Trophoblast cell (in vitro differentiated cells and primary cell): ENCODE data around the gene NRG2.

Experiments
- DNase-seq, 2 donors: peaks; one replicate each; pipeline ENCODE4 v3.0.0-alpha.2; 2016
- H2AFZ ChIP-seq: 2 replicates; pipeline ENCODE4 v1.6.1; 2013; ENCODE audit warnings: low read length, moderate library complexity, mild to moderate bottlenecking; ENCODE audit not compliant: insufficient read depth, poor library complexity
- H2AK5ac ChIP-seq: 2 replicates; pipeline ENCODE4 v1.6.1; 2013; ENCODE audit warnings: mild to moderate bottlenecking, low read length
- H2BK120ac ChIP-seq: 2 replicates; pipeline ENCODE4 v1.6.1; 2013; ENCODE audit warnings: low read length, mild to moderate bottlenecking, moderate library complexity; ENCODE audit not compliant: insufficient read depth, poor library complexity
- H2BK12ac ChIP-seq: 2 replicates; pipeline ENCODE4 v1.6.1; 2013; ENCODE audit warnings: mild to moderate bottlenecking, low read length, moderate library complexity
- H2BK5ac ChIP-seq: 2 replicates; pipeline ENCODE4 v1.6.1; 2013; ENCODE audit warnings: low read length, low read depth, moderate library complexity, mild to moderate bottlenecking; ENCODE audit not compliant: poor library complexity
- H3K14ac ChIP-seq: 2 replicates; pipeline ENCODE4 v1.6.1; 2013; ENCODE audit warnings: mild to moderate bottlenecking, low read length
- H3K18ac ChIP-seq: 2 replicates; pipeline ENCODE4 v1.6.1; 2013; ENCODE audit warnings: mild to moderate bottlenecking, low read length
- H3K23ac ChIP-seq: 2 replicates; pipeline ENCODE4 v1.6.1; 2013; ENCODE audit warnings: low read length
- H3K27ac ChIP-seq: 2 replicates; pipeline ENCODE4 v1.5.1; 2013; ENCODE audit warnings: low read depth, mild to moderate bottlenecking, inconsistent platforms, low read length, moderate library complexity
- H3K27me3 ChIP-seq: 2 replicates; pipeline ENCODE4 v1.6.1; 2013; ENCODE audit warnings: inconsistent platforms, mild to moderate bottlenecking, low read length, moderate library complexity; ENCODE audit not compliant: insufficient read depth
- H3K36me3 ChIP-seq, 2 experiments: 1 replicate in 1 of 2; 2 replicates in 1 of 2; pipeline ENCODE4 v1.6.1; 2013; ENCODE audit warnings: low read length in 2 of 2, mild to moderate bottlenecking in 2 of 2, moderate library complexity in 1 of 2; ENCODE audit not compliant: insufficient read depth in 2 of 2, control insufficient read depth in 1 of 2
- H3K4ac ChIP-seq: 2 replicates; pipeline ENCODE4 v1.6.1; 2013; ENCODE audit warnings: low read depth, mild to moderate bottlenecking, low read length, moderate library complexity
- H3K4me1 ChIP-seq, 2 experiments: 1 replicate in 1 of 2; 2 replicates in 1 of 2; pipeline ENCODE4 v1.6.1; 2013; ENCODE audit warnings: low read length in 2 of 2, mild to moderate bottlenecking in 2 of 2, moderate library complexity in 1 of 2; ENCODE audit not compliant: insufficient read depth in 2 of 2, control insufficient read depth in 1 of 2
- H3K4me2 ChIP-seq: 2 replicates; pipeline ENCODE4 v1.6.1; 2013; ENCODE audit warnings: inconsistent platforms, mild to moderate bottlenecking, low read length, moderate library complexity
- H3K4me3 ChIP-seq: 2 replicates; pipeline ENCODE4 v1.5.1; 2013; ENCODE audit warnings: mild to moderate bottlenecking, low read depth, low read length, inconsistent platforms
- H3K79me1 ChIP-seq: one replicate; pipeline ENCODE4 v1.6.1; 2013; ENCODE audit warnings: low read length
- H3K79me2 ChIP-seq: 2 replicates; pipeline ENCODE4 v1.6.1; 2013; ENCODE audit warnings: low read length, mild to moderate bottlenecking; ENCODE audit not compliant: control insufficient read depth, insufficient read depth, poor library complexity
- H3K9ac ChIP-seq: 2 replicates; pipeline ENCODE4 v1.6.1; 2013; ENCODE audit warnings: mild to moderate bottlenecking, low read length
- H3K9me3 ChIP-seq: 2 replicates; pipeline ENCODE4 v1.6.1; 2013; ENCODE audit warnings: low read depth, mild to moderate bottlenecking, control low read depth, inconsistent platforms, low read length; ENCODE audit not compliant: insufficient read depth
- H4K12ac ChIP-seq: 2 replicates; pipeline ENCODE4 v1.6.1; 2013; ENCODE audit warnings: low read depth, mild to moderate bottlenecking, low read length, moderate library complexity
- H4K8ac ChIP-seq: 2 replicates; pipeline ENCODE4 v1.6.1; 2013; ENCODE audit warnings: low read depth, mild to moderate bottlenecking, low read length, moderate library complexity
- H4K91ac ChIP-seq: one replicate; pipeline ENCODE4 v1.6.1; 2013; ENCODE audit warnings: low read depth, mild to moderate bottlenecking, low read length, moderate library complexity
- WGBS: extraction: QIAGEN DNeasy Blood & Tissue Kit; methylation state at CpG from one replicate; pipeline ENCODE4 v1.1.7; 2013; ENCODE audit warnings: missing lambda C conversion rate; ENCODE audit not compliant: insufficient read length, insufficient coverage; ENCODE audit errors: extremely low coverage; 5-methylcytosine and 5-hydroxymethylcytosine counted together

Gene NRG2

DNA sequence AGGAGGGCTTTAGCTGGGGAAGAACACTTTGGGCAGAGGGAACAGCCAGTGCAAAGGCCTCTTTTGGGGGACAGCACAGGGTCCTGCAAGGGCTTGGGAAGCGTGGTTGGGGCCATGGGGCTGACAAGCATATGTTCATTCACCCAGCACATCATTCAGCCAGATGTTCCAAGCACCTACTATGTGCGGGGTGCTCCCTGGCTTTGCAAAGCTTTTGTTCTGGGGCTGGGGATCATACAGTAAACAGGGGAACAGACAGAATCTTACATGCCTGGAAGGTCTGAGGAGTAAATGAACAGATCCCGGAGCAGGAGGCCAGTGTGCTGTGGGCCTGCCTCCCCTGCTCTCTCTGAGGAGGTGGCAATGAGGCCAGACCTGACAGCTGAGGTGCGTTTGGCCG lies 230.8 kb downstream of the NRG2 start:
- H3K79me1 ChIP-seq, result no peaks in the 10 kb centered on the region
- H3K4me2 ChIP-seq, result no peak overlapping the region
- H3K27ac ChIP-seq, result no peak overlapping the region
- no peak overlapping the region for H3K23ac ChIP-seq
- H4K12ac ChIP-seq, result no peak overlapping the region
- H3K79me2 ChIP-seq, result no peaks in the 10 kb centered on the region
- no peak overlapping the region for H3K4ac ChIP-seq
- H3K36me3 ChIP-seq, result no peaks in the 10 kb centered on the region
- no peak for DNase-seq
- no CpG with 5 or more reads among the region's 5 CpGs for WGBS
- H2AFZ ChIP-seq, result no peak overlapping the region
- no peak overlapping the region for H3K9ac ChIP-seq
- no peak overlapping the region for H3K4me3 ChIP-seq
- H2BK120ac ChIP-seq, result no peak overlapping the region
- H2BK12ac ChIP-seq, result no peak overlapping the region
- no peak overlapping the region for H4K8ac ChIP-seq
- H3K27me3 ChIP-seq, result no peaks in the 10 kb centered on the region
- H3K9me3 ChIP-seq, result no peaks in the 10 kb centered on the region
- H4K91ac ChIP-seq, result no peak overlapping the region
- H3K14ac ChIP-seq, result no peak overlapping the region
- no peak overlapping the region for H2BK5ac ChIP-seq
- H3K18ac ChIP-seq, result no peak overlapping the region
- no peak overlapping the region for H2AK5ac ChIP-seq
- peaks cover 0 to 4% of the 10 kb centered on the region in 2 experiments for H3K4me1 ChIP-seq

DNA sequence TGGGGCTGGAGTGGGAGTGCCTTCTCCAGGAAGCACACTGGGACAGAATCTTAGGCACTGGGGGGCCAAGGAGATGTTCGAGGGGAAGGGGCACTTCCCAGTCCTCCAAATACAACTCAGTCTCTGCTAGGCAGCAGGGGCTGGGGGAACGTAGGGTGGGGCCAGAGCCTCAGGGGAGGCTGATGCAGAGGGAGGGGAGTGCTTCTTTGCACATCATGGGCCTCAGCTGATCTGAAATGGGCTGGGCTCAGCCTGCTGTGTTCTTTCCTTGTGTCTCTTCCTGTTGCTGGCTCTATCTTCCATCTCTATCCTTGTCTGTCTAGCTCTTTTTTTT lies 231.9 kb downstream of the NRG2 start:
- Histone ChIP-seq H3K4ac (no peak overlapping the region), H4K8ac (no peak overlapping the region), H3K23ac (no peak overlapping the region), H3K4me2 (no peak overlapping the region), H3K9ac (no peak overlapping the region), H3K18ac (no peak overlapping the region), H4K91ac (no peak overlapping the region), H3K9me3 (no peaks in the 10 kb centered on the region), H3K36me3 (no peaks in the 10 kb centered on the region), H3K79me1 (no peaks in the 10 kb centered on the region), H2AK5ac (no peak overlapping the region), H2AFZ (no peak overlapping the region), H4K12ac (no peak overlapping the region), H3K4me1 (peaks cover 0 to 4% of the 10 kb centered on the region in 2 experiments), H3K4me3 (no peak overlapping the region), H2BK5ac (no peak overlapping the region), H2BK12ac (no peak overlapping the region), H3K14ac (no peak overlapping the region), H3K79me2 (no peaks in the 10 kb centered on the region), H3K27ac (no peak overlapping the region), H3K27me3 (no peaks in the 10 kb centered on the region), H2BK120ac (no peak overlapping the region)
- DNase-seq, result no peak
- WGBS, result no CpG with 5 or more reads among the region's 2 CpGs

DNA sequence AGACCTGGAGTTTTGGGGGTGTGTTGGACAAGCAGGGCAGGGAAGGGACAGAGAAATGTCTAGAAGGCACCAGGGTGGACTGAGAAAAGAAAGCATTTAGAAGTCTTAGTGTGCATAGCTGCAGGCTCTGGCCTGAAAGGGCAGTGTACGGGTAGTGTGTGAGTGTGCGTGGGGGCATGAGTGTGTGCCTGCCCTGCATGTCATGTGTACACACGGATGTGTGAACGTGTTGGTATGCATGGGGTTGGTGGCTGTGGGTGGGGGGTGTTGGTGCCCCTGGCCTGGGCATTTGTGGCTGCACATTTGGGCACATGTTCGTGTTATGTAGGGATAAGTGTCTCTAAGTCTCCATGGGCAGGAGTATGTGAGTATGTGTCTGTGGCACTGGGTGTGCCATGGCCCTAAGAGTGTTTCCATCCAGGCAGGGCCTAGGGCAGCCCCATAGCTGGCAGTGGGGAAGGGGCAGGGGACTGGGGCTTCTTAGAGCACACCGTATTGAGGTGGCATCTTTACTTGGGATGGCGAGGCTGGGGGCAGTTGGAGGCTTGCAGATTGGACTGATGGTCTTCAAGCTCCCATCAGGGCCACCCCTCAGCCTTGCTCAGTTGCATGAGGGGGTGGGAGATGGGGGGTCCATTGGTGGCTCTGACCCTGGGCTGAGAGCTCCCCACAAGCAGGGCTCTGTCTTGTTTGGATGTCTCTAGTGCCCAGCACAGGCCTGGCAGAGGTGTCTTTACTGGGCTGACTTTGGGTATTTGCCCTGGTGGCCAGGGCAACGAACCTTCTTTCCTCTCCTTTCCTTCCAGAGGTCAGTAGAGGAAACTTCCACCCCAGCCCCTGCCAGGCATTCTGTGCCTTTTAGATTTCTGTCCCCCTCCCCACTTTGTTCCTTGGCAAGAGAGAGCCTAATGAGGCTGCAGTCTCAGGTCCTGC lies 232.5 kb downstream of the NRG2 start:
- no peak overlapping the region for H2BK120ac ChIP-seq
- no peaks in the 10 kb centered on the region for H3K9me3 ChIP-seq
- H3K23ac ChIP-seq, result no peak overlapping the region
- no peak overlapping the region for H4K91ac ChIP-seq
- no peak overlapping the region for H2BK12ac ChIP-seq
- H3K4me3 ChIP-seq, result peak overlapping the region; percentile 45
- H3K27me3 ChIP-seq, result no peaks in the 10 kb centered on the region
- H3K18ac ChIP-seq, result no peak overlapping the region
- H3K4me1 ChIP-seq, result peaks cover 0 to 4% of the 10 kb centered on the region in 2 experiments
- WGBS, result no CpG with 5 or more reads among the region's 8 CpGs
- H4K8ac ChIP-seq, result no peak overlapping the region
- H2AK5ac ChIP-seq, result no peak overlapping the region
- no peaks in the 10 kb centered on the region for H3K79me2 ChIP-seq
- H3K27ac ChIP-seq, result no peak overlapping the region
- DNase-seq, result no peak
- H3K4me2 ChIP-seq, result no peak overlapping the region
- H2BK5ac ChIP-seq, result no peak overlapping the region
- H4K12ac ChIP-seq, result no peak overlapping the region
- no peaks in the 10 kb centered on the region for H3K79me1 ChIP-seq
- no peak overlapping the region for H3K14ac ChIP-seq
- H3K4ac ChIP-seq, result no peak overlapping the region
- H3K9ac ChIP-seq, result no peak overlapping the region
- no peaks in the 10 kb centered on the region for H3K36me3 ChIP-seq
- no peak overlapping the region for H2AFZ ChIP-seq

GRCh38 chr5:139809331-139809810 lies 233.7 kb downstream of the NRG2 start:
- Histone ChIP-seq H3K4me2 (no peak overlapping the region), H3K4me3 (no peak overlapping the region), H3K9ac (no peak overlapping the region), H3K4ac (no peak overlapping the region), H2BK120ac (no peak overlapping the region), H4K8ac (no peak overlapping the region), H3K27ac (no peak overlapping the region), H3K4me1 (peaks cover 0 to 2% of the 10 kb centered on the region in 2 experiments), H2BK5ac (no peak overlapping the region), H3K79me2 (no peaks in the 10 kb centered on the region), H3K36me3 (no peaks in the 10 kb centered on the region), H3K79me1 (no peaks in the 10 kb centered on the region), H3K23ac (no peak overlapping the region), H4K91ac (no peak overlapping the region), H4K12ac (no peak overlapping the region), H2BK12ac (no peak overlapping the region), H2AFZ (no peak overlapping the region), H3K9me3 (peaks cover 4% of the 10 kb centered on the region), H3K14ac (no peak overlapping the region), H3K18ac (no peak overlapping the region), H2AK5ac (no peak overlapping the region), H3K27me3 (no peaks in the 10 kb centered on the region)
- WGBS, result no CpG with 5 or more reads among the region's 11 CpGs
- DNase-seq, result no peak
